GM10248 (cell line): ENCODE measurements around the gene SBDS.
"Not testable (repeated sequence)": the region's sequence is repeated elsewhere in the genome, so short reads cannot be mapped to it uniquely, and the experiment has no call there.

ENCODE experiments used
- CTCF ChIA-PET: fragments of 300-600 bp; sonication (Branson Sonifier 250); formaldehyde crosslinking; extraction: SDS; loops from one replicate; lab custom pipeline; 2021; ENCODE audit warnings: antibody characterized with exemption; lab: Yijun Ruan, JAX
- POLR2A ChIA-PET: fragments of 350-650 bp; sonication (Branson Sonifier 250); formaldehyde crosslinking; extraction: SDS; loops from one replicate; lab custom pipeline; 2020; ENCODE audit warnings: antibody characterized with exemption; lab: Yijun Ruan, JAX
- DNase-seq: peaks from one replicate; pipeline ENCODE4 v3.0.0; 2012; ENCODE audit errors: extremely low spot score
- TF ChIP-seq, protein P1 (sequence below): IDR thresholded peaks from 2 replicates; pipeline ENCODE4 v1.5.1; 2012; ENCODE audit warnings: mild to moderate bottlenecking, low read depth; ENCODE audit errors: extremely low read depth, missing control alignments, control extremely low read depth

SBDS gene

DNA sequence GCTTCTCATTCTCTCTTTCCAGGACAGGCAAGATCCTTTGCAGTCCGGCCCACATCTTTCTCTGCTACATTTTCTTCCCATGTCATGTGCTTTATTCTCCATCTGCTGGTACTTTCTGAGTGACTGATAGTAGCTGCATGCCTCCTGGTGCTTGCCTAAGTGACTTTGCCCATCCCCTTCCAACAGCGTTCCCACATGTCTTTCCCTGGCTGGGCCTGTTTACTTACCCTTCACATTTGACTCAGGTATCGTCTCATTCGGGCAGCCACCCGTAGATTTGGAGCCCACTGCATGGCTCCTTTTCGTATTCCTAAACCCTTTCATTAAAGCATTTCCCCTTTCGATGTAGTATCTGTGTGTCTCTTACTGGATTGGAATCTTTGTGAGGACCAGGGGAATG lies 25.9 kb upstream of the SBDS start:
- no peak for DNase-seq
- TF ChIP-seq, protein P1, sequence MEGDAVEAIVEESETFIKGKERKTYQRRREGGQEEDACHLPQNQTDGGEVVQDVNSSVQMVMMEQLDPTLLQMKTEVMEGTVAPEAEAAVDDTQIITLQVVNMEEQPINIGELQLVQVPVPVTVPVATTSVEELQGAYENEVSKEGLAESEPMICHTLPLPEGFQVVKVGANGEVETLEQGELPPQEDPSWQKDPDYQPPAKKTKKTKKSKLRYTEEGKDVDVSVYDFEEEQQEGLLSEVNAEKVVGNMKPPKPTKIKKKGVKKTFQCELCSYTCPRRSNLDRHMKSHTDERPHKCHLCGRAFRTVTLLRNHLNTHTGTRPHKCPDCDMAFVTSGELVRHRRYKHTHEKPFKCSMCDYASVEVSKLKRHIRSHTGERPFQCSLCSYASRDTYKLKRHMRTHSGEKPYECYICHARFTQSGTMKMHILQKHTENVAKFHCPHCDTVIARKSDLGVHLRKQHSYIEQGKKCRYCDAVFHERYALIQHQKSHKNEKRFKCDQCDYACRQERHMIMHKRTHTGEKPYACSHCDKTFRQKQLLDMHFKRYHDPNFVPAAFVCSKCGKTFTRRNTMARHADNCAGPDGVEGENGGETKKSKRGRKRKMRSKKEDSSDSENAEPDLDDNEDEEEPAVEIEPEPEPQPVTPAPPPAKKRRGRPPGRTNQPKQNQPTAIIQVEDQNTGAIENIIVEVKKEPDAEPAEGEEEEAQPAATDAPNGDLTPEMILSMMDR, result no peak
- CTCF ChIA-PET, result no interaction called here
- POLR2A ChIA-PET, result no interaction called here

DNA sequence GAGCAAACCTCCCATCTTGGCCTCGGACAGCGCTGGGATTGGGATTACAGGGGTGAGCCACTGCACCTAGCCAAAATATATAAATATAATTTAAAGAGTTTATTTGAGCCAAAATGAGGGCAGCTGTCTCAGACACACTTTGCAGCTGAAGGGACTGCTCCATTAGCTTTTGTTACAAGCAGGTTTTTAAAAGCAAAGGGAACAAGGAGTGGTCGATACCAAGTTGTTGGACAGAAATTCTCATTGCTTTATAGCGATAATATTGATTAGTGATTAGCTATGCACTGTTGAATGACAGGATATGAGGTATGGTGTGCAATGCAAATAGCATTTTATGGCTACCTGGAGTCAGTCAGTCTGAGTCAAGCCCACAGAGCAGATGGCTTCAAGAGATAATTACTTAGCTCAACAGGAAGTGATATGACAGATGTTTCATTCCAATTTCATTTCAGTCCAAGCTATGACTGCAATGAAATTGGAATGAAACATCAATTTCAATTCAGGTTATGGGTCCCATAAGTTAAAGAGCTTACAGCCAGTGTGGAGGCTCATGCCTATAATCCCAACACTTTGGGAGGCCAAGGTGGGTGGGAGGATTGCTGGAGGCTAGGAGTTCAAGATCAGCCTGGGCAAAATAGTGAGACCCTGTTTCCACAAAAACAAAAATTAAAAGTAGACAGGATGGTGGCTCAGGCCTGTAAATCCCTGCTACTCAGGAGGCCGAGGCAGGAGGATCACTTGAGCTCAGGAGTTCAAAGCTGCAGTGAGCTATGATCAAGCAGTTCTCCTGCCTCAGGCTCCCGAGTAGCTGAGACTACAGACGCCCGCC lies 24.4 kb upstream of the SBDS start:
- TF ChIP-seq, protein P1, result no peak
- POLR2A ChIA-PET, result no interaction called here
- CTCF ChIA-PET, result no interaction called here
- DNase-seq, result no peak

DNA sequence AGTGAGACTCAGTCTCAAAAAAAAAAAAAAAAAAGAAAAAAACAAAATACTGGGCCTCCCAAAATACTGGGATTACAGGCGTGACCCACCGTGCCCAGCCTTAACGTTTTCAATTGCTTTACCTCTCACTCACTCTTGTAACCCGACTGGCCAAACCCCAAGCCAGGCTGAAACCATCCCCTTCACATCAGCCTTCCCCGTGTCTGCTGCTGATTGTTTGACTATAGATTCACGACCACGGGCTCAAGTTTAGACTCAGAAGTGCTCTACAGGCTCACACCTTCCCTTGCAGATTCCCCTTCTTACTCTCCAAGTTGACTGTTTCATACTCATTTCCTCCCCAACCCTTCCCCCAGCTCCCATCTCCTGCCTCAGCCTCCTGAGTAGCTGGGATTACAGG lies 23.6 kb upstream of the SBDS start:
- TF ChIP-seq, protein P1, result no peak
- no peak for DNase-seq

DNA sequence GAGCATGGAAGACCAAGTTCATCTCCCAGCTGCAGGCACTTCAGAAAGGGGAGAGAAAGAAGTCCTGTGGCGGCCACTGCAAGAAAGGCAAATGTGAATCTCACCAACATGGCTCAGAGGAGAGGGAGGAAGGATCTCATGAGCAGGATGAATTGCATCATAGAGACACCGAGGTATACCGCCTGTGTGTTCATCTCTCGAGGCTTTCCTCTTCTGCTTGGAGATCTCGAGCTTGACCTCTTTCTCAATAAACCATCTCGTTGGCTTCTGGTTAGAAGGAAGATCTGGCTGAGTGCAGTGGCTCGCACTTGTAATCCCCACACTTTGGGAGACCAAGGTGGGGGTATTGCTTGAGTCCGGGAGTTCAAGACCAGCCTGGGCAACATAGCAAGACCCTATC lies 22.6 kb upstream of the SBDS start:
- DNase-seq, CTCF ChIA-PET, POLR2A ChIA-PET: not testable (repeated sequence)

More for the DNA sequence above, 23.6 kb upstream of the SBDS start:
- ChIA-PET POLR2A (no interaction called here), CTCF (no interaction called here)

DNA sequence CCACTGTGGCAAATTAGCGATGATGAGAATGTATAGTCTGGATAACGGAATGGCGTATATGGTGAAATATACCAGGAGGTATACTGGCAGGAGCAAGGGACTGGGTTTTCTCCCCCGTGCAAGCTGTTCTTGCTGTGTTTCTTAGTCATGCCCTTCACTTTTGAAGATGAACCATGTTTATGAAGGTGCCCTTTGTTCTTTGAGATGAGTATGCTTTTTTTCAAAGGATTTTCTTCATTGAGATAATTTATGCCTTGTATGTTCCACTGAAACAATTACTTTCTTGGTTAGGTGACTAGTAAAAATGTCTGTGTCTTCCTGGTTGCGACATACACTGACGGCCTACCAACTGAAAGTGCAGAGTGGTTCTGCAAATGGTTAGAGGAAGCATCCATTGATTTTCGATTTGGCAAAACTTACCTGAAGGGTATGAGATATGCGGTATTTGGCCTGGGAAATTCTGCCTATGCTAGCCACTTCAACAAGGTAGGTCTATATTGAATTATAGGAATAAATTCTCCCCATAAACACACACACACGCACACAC lies 18.8 kb upstream of the SBDS start:
- CTCF ChIA-PET, DNase-seq, POLR2A ChIA-PET: not testable (repeated sequence)

DNA sequence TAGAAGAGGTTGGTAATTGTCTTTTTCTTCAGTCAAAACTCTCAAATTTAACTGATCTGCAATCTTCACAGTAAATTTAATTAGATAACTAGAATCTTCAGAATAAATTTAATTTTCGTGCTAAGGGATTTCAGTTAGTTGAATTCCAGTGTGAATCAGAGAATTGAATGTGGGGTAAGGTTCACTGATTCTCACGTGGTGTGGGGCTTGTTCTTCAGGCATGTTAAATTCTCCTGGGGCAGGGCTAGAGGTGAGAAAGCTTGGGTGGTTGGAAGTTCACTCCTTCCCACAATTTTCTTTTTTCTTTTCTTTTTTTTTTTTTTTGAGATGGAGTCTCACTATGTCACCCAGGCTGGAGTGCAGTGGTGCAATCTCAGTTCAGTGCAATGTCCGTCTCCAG lies 14.3 kb upstream of the SBDS start:
- POLR2A ChIA-PET, CTCF ChIA-PET, DNase-seq: not testable (repeated sequence)

DNA sequence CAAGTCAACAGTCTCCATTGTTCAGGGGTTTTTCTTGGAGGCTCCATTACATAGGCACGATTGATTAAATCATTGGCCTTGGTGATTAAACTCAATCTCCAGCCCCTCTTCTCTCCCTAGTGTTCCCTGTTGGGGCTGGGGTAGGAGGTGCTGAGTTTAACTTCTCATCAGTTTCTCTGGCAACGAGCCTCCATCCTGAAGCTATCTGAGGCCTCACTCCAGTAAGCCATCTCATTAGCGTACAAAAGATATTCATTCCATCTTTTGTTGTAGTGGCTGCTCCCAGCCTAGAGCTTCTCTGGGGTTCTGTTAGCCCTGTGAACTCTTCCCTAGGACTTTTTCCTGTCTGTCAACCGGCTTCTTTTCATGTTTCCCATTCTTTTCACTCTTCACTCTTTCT lies 12.9 kb upstream of the SBDS start:
- TF ChIP-seq, protein P1, result no peak
- CTCF ChIA-PET, result no interaction called here
- no peak for DNase-seq
- POLR2A ChIA-PET, result no interaction called here

DNA sequence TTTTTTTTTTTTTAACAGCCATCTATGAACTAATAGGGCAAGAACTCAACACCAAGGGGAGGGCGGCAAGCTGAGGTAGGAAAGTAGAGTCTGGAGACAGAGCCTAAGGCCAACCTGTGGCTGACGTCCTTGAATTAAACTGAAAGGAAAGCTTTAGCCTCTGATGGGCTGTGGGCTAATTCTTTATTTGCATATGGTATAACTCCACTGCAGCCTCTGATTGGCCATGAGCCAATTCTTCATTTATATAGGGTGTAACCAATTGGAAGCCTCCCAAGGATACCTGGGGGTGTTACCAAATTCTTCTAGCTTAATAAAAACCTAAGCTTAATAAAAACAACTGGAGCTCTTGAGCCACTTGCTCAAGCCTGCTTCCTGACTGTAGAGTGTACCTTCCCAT lies 11.6 kb upstream of the SBDS start:
- POLR2A ChIA-PET, result no interaction called here
- DNase-seq, result no peak
- CTCF ChIA-PET, result interaction anchor here (1.5 kb wide), 1 partner anchor 8 kb away, joined by 4 read pairs; no protein-coding TSS in a partner anchor
- TF ChIP-seq, protein P1, result no peak

DNA sequence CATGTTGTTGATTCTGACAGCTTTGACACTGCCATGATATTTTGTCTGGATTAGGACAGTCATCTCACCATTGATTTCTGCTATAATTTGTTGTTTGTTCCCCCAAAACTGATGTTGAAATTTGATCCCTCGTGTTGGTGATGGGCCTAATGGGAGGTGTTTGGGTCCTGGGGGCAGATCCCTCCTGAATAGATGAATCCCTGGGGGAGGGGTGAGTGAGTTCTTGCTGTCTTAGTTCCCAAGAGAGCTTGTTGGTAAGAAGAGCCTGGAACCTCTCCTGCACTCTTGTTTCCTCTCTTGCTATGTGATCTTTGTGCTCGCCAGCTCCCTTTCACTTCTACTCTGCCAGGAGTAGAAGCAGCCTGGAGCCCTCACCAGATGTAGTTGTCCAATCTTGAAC lies 8.8 kb upstream of the SBDS start:
- CTCF ChIA-PET, POLR2A ChIA-PET, DNase-seq: not testable (repeated sequence)
